Anterior cingulate cortex (tissue), 58 donors: Measurements from ENCODE around the gene DGKG.

Experiments
- DNase-seq, 58 donors: peaks; one replicate each; lab custom pipeline; 2025; lab: John Stamatoyannopoulos, UW

DGKG gene

DNA sequence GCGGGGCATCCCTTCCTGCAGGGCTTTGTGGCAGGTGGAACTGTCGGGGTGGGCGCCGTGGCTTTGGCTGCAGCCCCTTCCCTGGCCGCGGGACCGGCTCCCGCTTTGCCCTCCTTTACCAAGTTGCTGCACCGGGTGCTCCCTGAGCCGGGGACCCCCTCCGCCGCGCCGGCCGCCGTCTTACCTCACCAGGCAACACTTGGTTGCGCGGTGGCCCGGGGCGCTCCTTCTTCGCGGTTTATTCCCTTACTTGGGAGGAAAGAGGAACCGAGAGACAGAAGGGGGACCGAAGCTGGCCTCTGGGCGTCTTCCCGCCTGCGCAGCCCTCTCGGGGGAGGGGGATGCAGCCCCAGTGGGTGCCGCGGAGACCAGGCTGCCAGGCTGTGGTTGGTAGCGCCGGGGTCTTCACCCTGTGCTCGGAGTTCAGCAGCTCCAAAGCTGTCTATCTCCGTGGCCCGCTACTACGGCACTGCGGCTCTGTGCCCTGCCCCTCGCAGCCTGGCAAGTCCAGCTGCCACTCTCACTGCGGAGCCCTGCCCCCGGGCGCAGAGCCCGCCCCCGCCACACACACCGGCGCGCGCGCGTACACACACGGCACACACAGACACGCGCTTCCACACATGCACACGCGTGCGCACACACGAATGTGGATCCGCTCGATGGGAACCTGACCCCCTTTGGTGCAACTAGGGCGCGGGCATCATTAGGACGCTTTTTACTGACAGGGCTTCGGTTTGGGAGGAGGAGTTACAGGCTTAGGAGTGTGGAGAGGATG, at the start of gene DGKG:
DGKG (minus strand) TSS at position 473 of the 775 bp plus-strand sequence. CDS start 41,775 bp downstream, outside the sequence.
- DNase-seq: peak in 55 of 58 donors; percentile 22 to 84 (median 59)

DNA sequence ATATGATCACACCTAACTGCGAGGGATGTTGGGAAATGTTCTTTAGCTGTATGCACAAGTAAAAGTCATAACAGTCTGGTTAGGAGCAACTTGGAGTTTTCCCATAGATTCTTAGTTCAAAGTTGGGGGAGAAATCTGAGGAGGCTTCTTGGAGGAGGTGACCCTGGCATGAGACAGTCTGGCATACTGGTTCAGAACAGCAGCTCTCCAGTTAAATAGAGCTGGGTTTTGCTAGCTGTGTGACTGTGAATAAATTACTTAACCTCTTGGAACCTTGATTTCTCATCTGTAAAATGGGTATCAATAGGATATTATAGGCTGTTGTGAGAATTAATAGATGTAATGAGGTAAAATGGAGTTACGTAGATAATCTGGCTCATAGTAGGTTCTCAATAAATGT, 49.1 kb upstream of the DGKG start:
- DNase-seq: no peak

DNA sequence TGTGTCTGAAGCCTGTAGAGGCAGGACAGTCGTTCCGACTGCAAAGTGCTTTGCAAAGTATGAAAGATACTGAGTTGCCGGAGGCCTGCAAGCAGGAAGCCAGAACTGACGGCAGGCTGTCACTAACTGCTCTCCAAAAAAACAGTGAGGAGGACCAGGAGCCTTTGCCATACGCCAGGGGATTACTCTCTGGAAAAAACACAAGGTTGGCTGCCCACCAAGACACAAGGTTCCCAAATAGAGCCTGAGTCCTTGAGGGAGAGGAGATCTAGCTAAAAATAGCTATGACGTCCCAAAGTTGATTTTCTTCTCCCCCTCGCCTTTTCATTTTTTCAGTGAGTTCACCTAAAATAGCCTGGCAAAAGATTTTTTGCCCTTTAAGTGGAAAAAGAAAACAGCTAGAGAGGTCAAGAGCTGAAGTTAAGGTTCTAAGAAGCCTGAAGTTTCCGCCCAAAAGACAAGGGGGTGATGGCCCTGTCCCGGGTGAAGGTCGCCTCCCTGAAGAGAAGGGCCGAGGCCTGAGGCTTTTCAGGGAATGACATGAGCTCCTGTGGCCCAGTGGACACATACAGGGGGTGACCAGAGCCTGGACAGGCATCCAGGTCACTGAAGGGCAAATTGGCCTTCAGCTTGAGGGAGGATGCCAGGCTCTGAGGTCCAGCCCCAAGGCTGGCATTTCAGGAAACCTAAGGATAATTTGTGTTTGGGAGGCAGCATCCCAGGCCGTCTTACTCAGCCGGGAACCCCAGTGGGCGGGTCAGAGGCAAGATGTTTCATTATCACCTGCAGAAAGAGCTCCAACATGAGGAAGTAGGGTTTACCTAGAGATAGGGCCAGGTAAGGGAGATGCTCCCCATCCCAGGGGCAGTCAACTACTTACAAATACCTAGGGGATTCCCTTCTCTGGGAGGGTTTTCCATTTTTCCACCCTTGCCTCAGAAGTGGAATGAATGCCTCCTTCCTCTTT, 44.9 kb upstream of the DGKG start:
- DNase-seq: peak in 24 of 58 donors; percentile 3 to 59 (median 16)

DNA sequence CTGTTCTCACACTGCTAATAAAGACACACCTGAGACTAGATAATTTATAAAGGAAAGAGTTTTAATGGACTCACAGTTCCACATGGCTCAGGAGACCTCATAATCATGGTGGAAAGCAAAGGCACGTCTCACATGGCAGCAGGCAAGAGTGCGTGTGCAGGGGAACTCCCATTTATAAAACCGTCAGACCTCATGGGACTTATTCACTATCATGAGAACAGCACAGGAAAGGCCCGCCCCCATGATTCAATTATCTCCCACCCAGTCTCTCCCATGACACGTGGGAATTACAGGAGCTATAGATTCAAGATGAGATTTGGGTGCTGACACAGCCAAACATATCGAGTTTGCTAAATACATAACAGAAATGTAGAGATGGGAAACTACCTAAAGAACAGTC, 39.5 kb upstream of the DGKG start:
- no peak for DNase-seq

DNA sequence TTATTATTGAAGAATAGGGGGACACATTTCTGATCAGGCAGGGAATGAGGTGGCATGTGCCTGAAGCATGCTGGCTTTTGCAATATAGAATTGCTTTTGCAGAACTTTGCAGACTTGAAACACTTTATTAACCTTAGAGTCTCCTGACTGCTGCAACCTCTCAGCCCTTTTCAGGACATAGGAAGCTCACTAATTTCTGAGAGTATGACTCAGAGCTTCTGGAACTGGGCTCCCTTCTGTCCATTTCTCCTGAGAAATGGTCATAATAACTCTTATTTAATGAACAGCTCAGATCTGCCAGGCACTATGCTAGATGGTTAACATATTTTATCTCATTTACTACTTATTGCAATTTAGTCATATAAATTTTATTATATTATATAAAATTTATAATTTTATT, 38.6 kb upstream of the DGKG start:
- no peak for DNase-seq

DNA sequence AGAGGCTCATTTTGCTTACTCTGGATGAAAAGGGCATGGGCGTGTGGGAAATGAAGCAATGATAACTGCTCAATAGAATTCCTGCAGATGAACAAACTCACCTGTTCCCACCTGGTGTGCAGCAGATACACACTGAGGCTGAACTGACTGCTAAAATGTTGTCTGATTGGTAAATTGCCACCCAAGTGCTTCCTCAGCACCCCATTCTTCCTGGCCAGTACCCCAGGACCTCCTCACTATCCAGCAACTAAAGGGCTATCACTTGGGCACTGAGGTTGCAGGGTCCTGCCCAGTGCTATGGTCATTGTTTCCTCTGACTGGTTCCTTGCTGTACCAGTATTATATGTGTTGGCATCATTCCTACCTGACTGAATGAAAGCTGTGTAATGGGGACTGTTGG, 38.0 kb upstream of the DGKG start:
- no peak for DNase-seq

DNA sequence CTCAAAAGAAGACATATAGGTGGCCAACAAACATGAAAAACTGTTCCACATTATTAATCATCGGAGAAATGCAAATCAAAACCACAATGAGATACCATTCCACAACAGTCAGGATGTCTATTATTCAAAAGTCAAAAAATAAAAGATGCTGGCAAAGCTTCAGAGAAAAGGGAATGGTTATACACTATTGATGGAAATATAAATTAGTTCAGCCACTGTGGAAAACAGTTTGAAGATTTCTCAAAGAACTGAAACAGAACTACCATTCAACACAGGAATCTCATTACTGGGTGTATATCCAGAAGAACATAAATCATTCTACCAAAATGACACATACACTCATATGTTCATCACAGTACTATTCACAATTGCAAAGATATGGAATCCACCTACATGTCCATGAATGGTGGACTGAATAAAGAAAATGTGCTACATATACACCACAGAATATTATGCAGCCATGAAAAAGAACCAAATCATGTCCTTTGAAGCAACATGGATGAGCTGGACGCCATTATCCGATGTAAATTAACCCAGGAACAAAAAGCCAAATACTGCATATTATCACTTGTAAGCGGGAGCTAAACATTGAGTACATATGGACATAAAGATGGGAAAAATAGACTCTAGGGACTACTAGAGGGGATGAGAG, 32.7 kb upstream of the DGKG start:
- DNase-seq: no peak

DNA sequence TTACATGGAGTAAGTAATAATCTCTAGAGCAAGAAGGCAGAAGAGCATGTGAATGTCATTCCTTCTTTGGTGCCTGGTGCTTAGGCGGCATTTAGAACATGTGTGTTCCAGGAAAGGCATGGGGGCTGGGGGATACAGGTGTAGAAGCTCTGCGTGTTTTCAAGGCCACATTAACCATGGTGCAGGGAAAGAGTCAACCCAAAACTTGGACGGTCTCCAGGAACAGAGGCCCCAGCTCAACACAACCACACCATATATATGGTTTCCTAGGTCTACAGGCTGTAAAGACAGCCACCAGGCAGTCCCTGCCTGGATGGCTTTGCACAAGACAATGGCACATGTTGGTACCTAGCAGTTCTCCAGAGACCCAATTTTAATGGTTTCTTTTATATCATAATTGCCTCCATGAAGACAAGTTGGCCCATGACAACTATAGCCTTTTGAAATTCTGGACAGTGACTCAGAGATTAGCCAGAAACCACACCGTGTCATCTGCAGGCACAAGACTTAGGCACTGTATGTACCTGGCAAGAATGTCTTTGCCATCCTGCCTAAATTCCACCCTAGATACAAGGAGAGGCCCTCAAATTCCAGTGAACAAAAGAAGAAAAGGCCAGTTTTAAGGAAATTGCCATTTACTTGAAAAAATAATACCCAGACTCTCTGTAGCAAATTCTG, 25.0 kb upstream of the DGKG start:
- no peak for DNase-seq

DNA sequence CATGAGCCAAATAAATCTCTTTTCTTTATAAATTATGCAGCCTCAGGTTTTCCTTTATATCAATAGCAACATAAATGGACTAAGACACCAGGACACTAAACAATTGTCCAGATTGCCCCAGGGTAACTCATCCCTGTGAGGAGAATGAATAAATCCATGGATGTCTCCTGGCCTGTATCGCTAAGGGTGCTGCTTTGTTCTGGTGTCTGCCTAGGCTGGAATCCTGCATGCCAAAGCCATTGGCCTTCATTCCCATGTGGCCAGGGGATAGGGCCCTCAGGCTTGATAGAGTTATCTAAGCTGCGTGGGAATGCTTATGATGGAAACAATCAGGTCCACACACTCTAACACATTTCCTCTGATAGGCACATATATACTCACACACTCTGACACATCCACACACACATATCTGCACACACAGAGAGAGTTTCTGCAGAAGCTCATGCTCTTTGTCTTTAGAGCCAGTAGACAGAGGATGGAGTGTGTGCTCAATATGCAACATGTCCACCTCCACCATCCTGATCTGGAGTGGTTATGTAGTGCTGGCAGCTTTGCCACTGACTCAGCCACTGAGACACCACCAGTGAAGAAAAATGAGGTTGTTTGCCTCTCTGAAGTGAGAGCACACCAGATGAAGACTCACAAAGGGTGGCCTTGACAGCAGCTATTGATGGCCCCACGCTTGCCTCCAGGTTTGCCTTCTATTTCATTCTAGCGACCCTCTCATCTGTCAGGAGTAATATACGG, 24.0 kb upstream of the DGKG start:
- DNase-seq: peak in 13 of 58 donors; percentile 6 to 44 (median 14)

DNA sequence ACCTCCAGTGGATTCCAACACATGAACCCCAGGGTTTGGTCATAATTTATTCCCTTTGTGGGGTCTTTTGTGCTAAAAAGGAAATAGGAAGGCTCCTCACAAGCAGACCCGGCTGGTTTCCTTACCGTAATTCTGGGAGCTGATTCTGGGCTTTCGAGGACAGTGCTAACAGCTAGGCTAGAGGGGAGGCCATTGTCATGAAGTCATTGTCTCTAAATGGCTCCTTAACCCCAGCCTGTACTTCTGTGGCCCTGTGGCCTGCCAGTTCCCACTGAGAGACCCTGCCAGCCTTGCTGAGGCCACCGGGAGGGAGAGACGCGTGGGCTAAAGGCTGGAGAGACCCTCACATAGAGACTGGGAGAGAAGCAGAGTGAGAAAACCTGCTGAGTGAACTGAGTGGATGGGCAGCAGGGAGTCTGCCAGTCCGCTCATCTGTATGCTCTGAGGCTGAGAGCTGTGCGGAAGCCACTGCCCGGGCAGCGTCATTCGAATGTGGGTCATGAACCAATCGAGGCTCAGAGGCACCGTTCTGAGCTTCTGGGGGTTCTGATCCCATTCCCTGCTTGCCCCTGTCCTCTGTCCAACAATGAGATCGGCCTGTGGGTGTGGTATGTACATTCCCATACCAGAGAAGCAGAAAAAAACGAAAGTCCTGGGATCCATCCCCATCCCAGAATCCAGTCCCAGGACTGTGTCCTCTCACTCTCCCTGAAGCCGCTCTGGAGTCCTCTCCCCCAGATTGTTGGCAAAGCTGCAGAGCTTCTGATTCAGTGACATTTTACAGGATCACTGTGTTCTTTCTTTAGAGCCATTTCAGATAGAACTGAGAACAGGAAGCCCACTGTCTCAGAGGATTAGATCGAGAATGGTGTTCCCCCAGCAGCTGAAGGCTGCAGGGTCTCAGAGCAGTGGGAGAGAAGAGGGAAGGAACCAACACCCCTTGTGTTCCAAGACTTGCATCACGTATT, 21.3 kb upstream of the DGKG start:
- peak in 39 of 58 donors; percentile 12 to 76 (median 39) for DNase-seq

DNA sequence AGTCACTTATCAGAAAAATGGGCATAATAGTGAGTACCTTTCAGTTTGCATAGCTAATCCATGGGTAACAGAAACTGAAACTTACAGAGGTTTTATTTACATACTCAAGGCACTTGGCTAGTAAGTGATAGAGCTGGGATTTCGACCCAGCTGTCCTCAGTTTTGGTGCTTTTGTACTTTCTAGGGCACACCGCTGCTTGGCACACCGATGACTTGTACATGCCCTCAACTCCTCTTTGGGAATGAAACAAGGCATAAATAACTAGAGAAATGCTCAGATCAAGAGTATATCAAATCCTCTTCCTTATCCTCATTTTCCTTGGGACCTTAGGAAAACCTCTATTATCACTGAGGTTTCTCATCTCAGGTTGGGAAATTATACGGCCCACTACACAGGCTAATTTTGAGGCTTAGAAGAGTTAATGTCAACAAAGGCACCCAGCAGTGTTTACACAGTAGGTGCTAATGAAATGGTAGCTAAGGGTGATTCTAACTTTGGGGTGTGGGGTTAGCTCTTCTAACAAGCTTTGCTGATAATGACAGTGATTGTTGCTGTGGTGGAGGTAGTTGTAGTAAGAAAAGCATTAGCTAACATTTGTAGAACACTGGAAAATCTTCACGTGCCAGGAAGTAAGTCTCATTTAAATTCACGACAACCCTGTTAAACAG, 20.3 kb upstream of the DGKG start:
- no peak for DNase-seq

DNA sequence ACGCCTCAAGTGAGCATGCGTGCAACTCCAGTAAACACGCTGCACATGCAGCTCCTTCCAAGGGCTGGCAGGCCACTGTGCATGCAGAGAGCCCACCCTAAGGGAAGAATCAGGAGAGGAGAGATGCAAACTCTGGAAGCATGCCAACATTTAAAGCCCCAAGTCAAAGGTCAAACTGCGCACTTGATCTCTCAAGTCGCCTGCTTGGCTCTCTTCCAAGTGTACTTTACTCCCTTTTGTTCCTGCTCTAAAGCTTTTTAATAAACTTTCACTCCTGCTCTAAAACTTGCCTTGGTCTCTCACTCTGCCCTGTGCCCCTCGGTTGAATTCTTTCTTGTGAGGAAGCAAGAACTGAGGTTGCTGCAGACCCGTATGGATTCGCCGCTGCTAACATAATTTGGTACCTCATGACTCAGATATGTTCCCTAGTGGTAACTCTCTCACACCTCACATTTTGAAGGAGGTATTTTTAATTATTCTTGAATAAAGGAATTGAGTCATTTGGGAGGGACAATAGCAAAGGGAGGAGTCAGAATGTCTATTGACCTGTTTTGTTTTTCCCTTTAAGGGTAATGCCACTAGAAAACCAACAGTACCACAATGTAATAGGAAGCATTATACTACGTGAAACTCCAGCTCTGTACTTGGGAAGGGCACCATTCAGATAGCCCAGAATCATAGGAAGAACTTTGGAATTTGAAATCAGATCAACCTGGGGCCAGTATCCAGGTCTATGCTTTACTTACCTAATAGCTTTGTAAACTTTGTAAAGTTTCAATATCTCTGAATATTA, 19.6 kb upstream of the DGKG start:
- DNase-seq: no peak

DNA sequence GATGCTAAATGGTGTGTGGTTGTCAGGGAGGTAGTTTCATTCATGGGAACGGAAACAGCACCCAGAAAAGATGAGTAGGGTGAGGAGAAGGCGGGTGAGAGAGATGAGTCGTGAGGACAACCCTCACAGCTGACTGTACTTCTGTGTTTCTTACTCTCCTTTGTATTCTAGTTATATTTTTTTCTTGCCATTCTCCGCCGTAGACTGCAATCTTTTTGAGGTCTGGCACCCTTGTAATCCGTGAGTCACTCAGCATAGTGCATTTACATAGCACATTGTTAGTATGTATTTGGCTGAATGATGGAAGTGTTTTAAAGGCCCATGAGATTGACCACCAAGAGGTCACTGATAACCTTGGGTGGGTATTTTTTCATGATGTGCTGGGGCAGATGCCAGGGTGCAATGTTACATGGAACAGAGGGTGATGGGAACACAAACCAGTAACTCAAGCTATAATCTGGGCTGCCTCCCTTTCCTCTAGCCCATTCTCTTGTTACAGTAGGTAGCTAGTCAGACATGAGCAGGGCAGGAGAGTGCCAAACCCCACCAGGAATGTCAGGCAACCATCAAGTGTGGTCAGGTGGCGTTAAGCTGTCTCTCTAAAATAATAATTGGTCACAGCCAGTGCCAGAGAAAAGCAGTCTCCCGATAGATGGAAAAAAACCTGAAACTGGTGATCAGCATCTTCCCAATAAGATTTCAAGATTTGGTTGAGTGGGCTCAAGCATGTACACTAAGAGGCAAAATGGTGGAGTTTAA, 18.8 kb upstream of the DGKG start:
- peak in 3 of 58 donors; percentile 6 to 43 (median 9) for DNase-seq

DNA sequence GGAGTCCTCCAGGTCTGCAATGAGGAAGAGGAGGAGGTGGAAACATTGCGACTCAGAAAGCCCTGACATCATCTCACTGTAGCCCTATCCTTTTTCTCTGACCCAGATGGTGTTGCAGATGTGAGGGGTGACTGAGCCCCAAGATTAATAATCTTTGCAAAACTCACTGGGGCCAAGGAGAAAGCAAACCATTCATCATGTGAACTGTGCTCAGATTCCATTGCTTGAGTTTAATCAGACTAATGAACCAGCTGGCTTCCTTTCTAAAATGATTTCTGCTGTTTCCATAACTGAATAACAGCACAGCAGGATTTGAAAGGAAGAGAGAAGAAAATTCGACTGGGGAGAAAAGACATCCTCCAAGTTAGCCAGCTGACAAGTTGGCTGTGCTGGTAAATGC, 13.4 kb upstream of the DGKG start:
- peak in 1 of 58 donors; percentile 5 for DNase-seq

DNA sequence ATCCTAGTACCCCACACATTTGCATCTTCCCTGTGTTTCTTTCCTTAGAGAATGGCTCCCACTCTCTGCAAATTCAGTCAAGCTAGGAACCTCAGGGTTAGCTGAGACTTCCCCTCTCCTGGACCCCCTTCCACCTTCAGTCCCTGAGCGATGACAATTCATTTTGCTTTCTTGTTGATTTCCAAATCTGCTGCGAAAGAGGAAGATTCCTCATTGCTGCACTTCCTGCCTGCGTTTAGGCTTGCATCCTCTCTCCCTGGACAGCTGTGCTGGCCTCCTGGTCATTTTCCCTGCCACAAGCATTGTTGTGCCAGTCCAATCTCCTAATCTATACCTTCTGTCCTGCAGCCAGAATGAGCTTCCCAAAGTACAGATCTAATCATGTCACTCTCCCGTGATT, 12.3 kb upstream of the DGKG start:
- no peak for DNase-seq

DNA sequence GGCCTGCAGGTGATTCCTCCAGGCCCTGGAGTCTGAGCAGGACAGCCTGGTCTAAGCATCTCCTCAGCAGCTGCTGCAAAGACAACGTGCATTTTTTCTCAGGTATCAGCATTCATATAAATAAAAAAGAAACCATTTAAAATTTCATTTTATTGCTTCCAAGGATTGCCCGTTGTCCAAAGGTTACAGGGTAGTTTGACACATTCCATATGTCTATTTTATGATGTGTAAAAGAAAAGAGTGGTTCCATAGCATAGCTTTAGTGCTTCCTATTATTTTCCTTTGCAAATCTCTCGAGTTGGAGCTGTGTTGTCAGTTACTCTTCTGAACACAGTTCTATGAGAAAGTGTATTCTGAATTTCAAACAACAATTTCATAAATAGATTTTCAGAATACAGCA, 7.2 kb upstream of the DGKG start:
- DNase-seq: no peak
